Panc1 (cell line): ENCODE data around the gene GRID1. TPM values are rescaled to one million over a fixed set of nuclear protein-coding genes. Genes with fewer than 3 reads are reported as not detected.
A peak's percentile ranks its signal among the peaks of the same experiment; 100 is the strongest.

Experiments
- ATAC-seq: fragments of 200-7000 bp; cut with Tn5 transposase; 2 replicates; pipeline ENCODE4 v1.9.1; 2020; ENCODE audit warnings: mild to moderate bottlenecking, moderate library complexity
- BruUV-seq: library from RNA; stranded (reverse); fragments of 400-500 nt; replicated peaks from 2 replicates; lab custom pipeline; 2021; lab: Mats Ljungman, UMichigan
- CTCF ChIA-PET: fragments of 300-600 bp; sonication (Branson Sonifier 250); formaldehyde crosslinking; loops from one replicate; lab custom pipeline; 2022; ENCODE audit warnings: antibody characterized with exemption; lab: Charles Lee
- POLR2A ChIA-PET: fragments of 300-600 bp; sonication (Branson Sonifier 250); formaldehyde crosslinking; loops from one replicate; lab custom pipeline; 2022; ENCODE audit warnings: antibody characterized with exemption; lab: Charles Lee
- DNase-seq: peaks from one replicate; pipeline ENCODE4 v3.0.0-alpha.2; 2010; ENCODE audit warnings: low read depth, low spot score
- H3K27ac ChIP-seq: 2 replicates; pipeline ENCODE4 v1.5.1; 2011; ENCODE audit warnings: mild to moderate bottlenecking, low read length, inconsistent platforms
- H3K27me3 ChIP-seq: fragments of 200-500 bp; sonication (Bioruptor generic); 2 replicates; pipeline ENCODE4 v1.6.0; 2014; ENCODE audit warnings: low read length, inconsistent platforms; ENCODE audit not compliant: control insufficient read depth, insufficient read depth
- H3K36me3 ChIP-seq: fragments of 200-500 bp; sonication (Bioruptor generic); 2 replicates; pipeline ENCODE4 v1.5.1; 2014; ENCODE audit warnings: inconsistent platforms, mild to moderate bottlenecking, low read length, moderate library complexity; ENCODE audit not compliant: control insufficient read depth, insufficient read depth
- H3K4me1 ChIP-seq: 2 replicates; pipeline ENCODE4 v1.5.1; 2011; ENCODE audit warnings: inconsistent platforms, mild to moderate bottlenecking, low read length, moderate library complexity; ENCODE audit not compliant: control insufficient read depth, insufficient read depth
- H3K4me3 ChIP-seq, 2 experiments: 2 replicates each; pipeline ENCODE4 v1.5.1; 2011 to 2012; ENCODE audit warnings: low read depth in 2 of 2, low read length in 2 of 2, mild to moderate bottlenecking in 2 of 2, inconsistent platforms in 1 of 2, moderate library complexity in 1 of 2
- H3K9me3 ChIP-seq: fragments of 200-500 bp; sonication (Bioruptor generic); 2 replicates; pipeline ENCODE4 v1.5.1; 2014; ENCODE audit warnings: low read depth, mild to moderate bottlenecking, inconsistent platforms, low read length, moderate library complexity; ENCODE audit not compliant: control insufficient read depth, insufficient read depth
- CTCF ChIP-seq: fragments of 450-650 bp; IDR thresholded peaks from 2 replicates; pipeline ENCODE4 v1.5.1; 2017; ENCODE audit warnings: mild to moderate bottlenecking
- POLR2AphosphoS5 ChIP-seq: IDR thresholded peaks from 2 replicates; pipeline ENCODE4 v1.6.1; 2012; ENCODE audit warnings: mild to moderate bottlenecking, low read depth, low read length, moderate library complexity
- REST ChIP-seq, 2 experiments: IDR thresholded peaks; 2 replicates each; pipeline ENCODE4 v1.6.1; 2011 to 2012; ENCODE audit warnings: low read depth in 2 of 2, control low read depth in 1 of 2, low read length in 1 of 2, mild to moderate bottlenecking in 1 of 2, moderate library complexity in 1 of 2; ENCODE audit not compliant: insufficient read depth in 1 of 2
- SIN3A ChIP-seq: IDR thresholded peaks from 2 replicates; pipeline ENCODE4 v1.6.1; 2012; ENCODE audit warnings: low read depth, mild to moderate bottlenecking, low read length, moderate library complexity, borderline replicate concordance; ENCODE audit not compliant: insufficient read depth
- TCF7L2 ChIP-seq: IDR thresholded peaks from 2 replicates; pipeline ENCODE4 v1.6.1; 2011; ENCODE audit warnings: mild to moderate bottlenecking, low read depth, low read length, inconsistent platforms
- in situ Hi-C: cut with HindIII; loops from 2 replicates; pipeline ENCODE4 v1.10.0; 2016; ENCODE audit warnings: low sequenced_read_pairs, low pct_unique_long_range_greater_than_20kb
- intact Hi-C: fragments of 100-400 bp; cut with micrococcal nuclease; formaldehyde crosslinking; loops from one replicate; pipeline ENCODE4 v1.10.0; 2022; ENCODE audit not compliant: unreplicated experiment
- total RNA-seq: library from RNA; stranded (reverse); gene quantifications from one replicate; pipeline ENCODE4 v1.2.1, GENCODE V29; 2021; ENCODE audit not compliant: unreplicated experiment

Gene GRID1
- total RNA-seq, 1 experiment from 2014 or later, result 2.3 TPM

GRCh38 chr10:85614566-85614965, 752.0 kb downstream of the GRID1 start:
- no peak overlapping the region for H3K4me3 ChIP-seq
- H3K36me3 ChIP-seq, result no peaks in the 10 kb centered on the region
- BruUV-seq, result no TSS peak
- CTCF ChIA-PET, result no interaction called here
- POLR2A ChIA-PET, result no interaction called here
- H3K27ac ChIP-seq, result no peak overlapping the region
- no peak for DNase-seq
- no peak for ATAC-seq
- TF ChIP-seq SIN3A, result no peak
- TF ChIP-seq CTCF, result no peak
- no peaks in the 10 kb centered on the region for H3K27me3 ChIP-seq
- in situ Hi-C loops (no loop called here), intact Hi-C loops (no loop called here)
- H3K9me3 ChIP-seq, result no peaks in the 10 kb centered on the region
- H3K4me1 ChIP-seq, result no peaks in the 10 kb centered on the region

GRCh38 chr10:85613391-85613790, 753.2 kb downstream of the GRID1 start:
- CTCF ChIA-PET, result no interaction called here
- intact Hi-C loops, result no loop called here
- Histone ChIP-seq H3K9me3 (no peaks in the 10 kb centered on the region), H3K4me3 (no peak overlapping the region), H3K27ac (no peak overlapping the region), H3K4me1 (no peaks in the 10 kb centered on the region), H3K27me3 (no peaks in the 10 kb centered on the region), H3K36me3 (no peaks in the 10 kb centered on the region)
- in situ Hi-C loops, result no loop called here
- BruUV-seq, result no TSS peak
- POLR2A ChIA-PET, result no interaction called here
- ATAC-seq (no peak), DNase-seq (no peak)
- TF ChIP-seq SIN3A (no peak), TCF7L2 (no peak)

GRCh38 chr10:85612833-85613232, 753.8 kb downstream of the GRID1 start:
- Histone ChIP-seq H3K36me3 (no peaks in the 10 kb centered on the region), H3K27ac (no peak overlapping the region), H3K9me3 (no peaks in the 10 kb centered on the region), H3K27me3 (no peaks in the 10 kb centered on the region), H3K4me1 (no peaks in the 10 kb centered on the region), H3K4me3 (no peak overlapping the region)
- ATAC-seq, result peak; percentile 82
- no TSS peak for BruUV-seq
- TF ChIP-seq SIN3A, result no peak
- TF ChIP-seq REST (IDR thresholded peaks at IDR 0.05; ENCODE audit: insufficient read depth in 1 of 2, low read depth in 2 of 2, low read length in 1 of 2), result no peak
- TF ChIP-seq CTCF, result peak; percentile 61
- no peak for TF ChIP-seq TCF7L2
- no peak for TF ChIP-seq POLR2AphosphoS5
- ChIA-PET CTCF (no interaction called here), POLR2A (no interaction called here)
- intact Hi-C loops, result no loop called here
- in situ Hi-C loops, result no loop called here
- no peak for DNase-seq
